GM21825 (cell line): ENCODE data around the gene ERFL.
"Not testable (repeated sequence)": the region's sequence is repeated elsewhere in the genome, so short reads cannot be mapped to it uniquely, and the experiment has no call there.

Experiments used
- ATAC-seq: cut with Tn5 transposase; IDR thresholded peaks from one replicate; pipeline ENCODE4 v1.9.1; 2021; ENCODE audit warnings: mild to moderate bottlenecking, moderate library complexity; ENCODE audit not compliant: unreplicated experiment

Gene ERFL

GRCh38 chr19:41914424-41914834 lies 13.8 kb downstream of the ERFL start:
- not testable (repeated sequence) for ATAC-seq

- ATAC-seq: no peak
Measured at GRCh38 chr19:41913538-41914423, 14.5 kb downstream of the ERFL start.

DNA sequence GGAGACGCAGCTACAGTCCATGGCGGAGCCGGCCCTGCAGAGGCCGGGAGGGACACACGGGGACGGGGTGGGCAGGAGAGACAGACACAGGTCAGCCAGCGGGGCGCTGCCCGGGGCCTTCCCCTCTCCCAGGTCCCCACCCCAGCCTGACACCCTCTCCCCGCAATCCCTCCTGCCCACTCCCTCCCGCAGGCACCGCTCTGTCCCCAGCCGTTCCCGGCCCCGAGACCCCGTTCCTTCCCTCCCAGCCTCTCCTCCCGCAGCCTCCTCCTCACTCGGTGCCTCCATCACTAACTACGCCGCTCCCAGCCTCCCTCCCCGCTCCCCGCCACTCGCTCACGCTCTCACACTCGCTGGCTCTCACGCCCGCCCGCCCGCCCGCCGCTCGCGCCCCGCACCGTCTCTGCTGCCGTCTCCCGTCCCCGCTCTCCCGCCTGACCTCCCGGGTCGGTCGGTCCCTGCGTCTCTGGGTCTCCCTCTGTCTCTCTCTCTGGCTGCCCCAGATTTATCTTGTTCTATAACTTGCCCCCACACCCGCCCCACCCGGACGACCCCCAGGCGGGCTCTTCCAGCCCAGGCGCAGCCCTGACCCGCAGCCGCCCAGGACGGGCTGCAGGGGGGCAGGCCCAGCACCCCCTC lies 15.2 kb downstream of the ERFL start:
- no peak for ATAC-seq

DNA sequence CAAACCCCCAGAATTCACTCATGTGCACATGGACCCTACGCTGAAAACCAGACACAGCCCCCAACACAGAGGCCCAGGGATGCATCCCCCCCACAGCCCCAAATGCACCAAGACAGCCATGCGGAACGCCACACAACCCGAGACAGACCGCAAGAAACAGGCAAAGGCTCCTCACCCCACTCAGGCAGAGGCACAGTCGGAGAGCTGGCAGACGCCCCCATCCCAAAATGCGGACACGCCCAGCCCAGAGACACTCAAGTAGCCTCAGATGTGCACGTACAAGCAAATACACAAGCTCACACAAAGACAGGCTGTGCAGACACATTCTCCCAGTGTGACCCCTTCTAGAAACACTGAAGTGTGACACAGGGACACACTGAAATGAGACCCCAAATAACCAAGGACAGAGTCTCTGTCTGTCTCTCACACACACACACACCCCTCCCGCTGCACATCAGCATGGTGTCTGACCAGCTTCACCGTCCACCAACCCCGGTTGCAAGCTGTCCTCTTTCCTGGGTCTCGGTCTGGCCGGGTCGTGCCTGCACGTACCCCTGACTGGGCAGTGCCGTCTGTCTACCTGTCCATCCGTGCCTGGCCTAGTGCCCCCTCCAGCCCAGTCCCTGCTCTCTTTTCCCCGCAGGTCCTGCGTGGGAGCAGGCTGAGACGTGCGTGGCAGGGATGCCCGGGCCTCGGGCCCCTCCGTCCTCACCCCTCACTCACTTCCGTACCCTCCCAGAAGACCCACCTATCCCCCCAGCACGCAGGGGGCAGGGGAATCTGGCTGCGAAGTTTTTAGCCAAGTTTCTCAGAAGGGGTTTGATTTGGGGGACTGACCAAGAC lies 16.1 kb downstream of the ERFL start:
- no peak for ATAC-seq

GRCh38 chr19:41910992-41911888 lies 17.0 kb downstream of the ERFL start:
- ATAC-seq: no peak

- ATAC-seq: no peak
Measured at GRCh38 chr19:41910240-41910991, 17.8 kb downstream of the ERFL start.

GRCh38 chr19:41909706-41910105 lies 18.5 kb downstream of the ERFL start:
- no peak for ATAC-seq

DNA sequence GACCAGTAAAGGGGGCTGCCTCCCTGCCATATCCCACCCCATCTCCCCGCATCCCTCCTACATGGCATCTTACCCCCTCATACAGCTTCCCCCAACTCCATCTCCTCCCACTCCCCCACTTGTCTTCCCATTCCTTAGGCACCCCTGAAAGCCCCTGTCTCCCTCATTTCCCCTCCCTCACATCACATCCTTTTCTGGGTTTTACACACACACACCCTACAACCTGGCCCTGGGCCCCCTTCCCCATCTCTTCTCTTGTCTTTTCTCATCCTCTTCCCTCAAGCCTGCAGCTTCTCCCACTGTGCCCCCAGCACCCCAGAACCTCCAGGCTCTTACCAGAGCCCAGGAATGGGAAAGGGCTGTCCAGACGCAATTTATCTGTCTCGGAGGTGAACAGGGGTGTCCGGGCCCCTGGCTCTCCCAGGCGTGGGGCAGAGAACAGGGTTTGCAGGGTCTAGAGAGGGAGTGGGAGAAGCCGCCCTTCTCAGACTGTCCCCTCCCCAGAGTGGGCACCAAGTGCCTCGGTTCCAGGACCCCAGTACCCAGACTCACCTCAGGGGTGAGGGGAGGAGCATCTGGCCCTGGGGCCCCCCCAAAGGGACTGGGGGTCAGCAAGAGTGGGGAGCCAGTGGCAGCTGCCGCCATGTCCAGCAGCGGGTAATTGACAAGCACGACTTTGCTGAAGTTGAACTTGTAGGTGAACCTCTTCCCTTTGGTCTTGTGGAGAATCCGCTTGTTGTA lies 19.4 kb downstream of the ERFL start:
- no peak for ATAC-seq

- ATAC-seq: no peak
Measured at GRCh38 chr19:41907994-41908615, 20.1 kb downstream of the ERFL start.

DNA sequence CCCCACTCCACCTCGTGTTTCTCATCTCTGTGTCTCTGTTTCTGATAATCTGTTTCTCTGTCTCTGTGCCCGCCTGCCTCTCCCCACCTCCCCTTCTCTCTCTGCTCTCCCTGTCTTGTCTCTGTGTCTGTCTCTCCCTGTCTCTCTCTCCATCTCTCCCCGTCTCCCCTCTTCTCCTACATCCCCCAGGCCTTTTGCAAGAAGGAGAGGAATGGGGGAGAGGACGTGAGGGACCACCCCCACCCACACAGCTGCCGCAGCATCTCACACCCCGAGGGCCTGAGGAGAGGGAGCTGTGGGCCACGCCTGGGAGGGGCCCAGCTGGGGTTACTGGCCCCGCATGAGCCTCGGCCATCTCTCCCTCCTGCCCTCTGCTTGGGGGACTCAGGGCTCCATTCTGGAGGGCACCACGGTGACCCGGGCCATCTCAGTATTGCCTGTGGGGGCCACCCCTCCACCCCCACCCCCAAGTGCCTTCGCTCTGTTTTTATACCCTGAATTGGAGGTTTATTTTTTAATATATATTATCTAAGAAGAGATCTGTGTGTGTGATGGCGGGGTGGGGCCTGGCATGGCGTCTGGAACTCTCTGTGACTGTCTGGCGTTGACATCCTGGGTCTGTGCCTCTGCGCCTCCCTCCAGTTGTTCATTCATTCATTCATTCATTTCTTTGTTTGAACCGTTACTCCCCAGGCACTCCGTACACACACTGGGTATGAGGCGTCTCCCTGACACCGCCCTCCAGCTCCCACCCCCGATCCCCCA lies 21.2 kb downstream of the ERFL start:
- no peak for ATAC-seq

- no peak for ATAC-seq
Measured at GRCh38 chr19:41906271-41906670, 22.0 kb downstream of the ERFL start.

- ATAC-seq: no peak
Measured at GRCh38 chr19:41905273-41906002, 22.8 kb downstream of the ERFL start.

DNA sequence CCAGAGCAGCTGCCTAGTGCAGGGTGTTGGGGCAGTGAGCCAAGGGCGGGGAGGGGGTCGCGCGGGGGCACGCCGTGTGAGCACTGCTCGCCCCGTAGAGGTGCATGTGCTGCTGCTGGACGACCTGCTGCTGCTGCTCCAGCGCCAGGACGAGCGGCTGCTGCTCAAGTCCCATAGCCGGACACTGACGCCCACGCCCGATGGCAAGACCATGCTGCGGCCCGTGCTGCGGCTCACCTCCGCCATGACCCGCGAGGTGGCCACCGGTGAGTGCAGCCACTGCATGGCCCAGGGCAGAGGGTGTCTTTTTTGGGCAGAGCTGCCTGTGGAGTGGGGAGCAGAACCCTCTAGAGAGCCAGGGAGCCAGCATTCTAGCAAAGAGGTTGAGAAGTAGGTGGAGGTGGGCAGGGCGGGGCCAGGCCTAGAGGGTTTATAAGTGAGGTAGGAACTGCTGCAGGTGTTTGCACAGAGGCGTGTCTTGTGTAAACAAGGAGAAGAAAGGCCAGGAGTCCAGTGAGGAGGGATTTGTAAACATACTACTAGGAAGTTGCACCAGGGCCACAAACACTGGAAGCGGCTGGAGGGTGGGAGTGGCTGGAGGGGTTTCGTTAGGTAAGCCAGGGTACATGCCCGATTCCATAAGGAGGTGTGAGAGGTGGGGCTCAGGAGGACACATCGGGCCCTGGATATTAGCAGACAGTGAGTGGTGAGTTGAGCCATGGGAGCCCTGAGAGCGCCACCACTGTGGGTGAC lies 24.0 kb downstream of the ERFL start:
- no peak for ATAC-seq

- ATAC-seq: no peak
Measured at GRCh38 chr19:41903193-41903953, 24.9 kb downstream of the ERFL start.

GRCh38 chr19:41902594-41902993 lies 25.7 kb downstream of the ERFL start:
- no peak for ATAC-seq
